ENCODE measurements around the gene PLEKHJ1. TPM values are rescaled to one million over a fixed set of nuclear protein-coding genes. Genes with fewer than 3 reads are reported as not detected.

Gene PLEKHJ1
- total and polyA plus RNA-seq, 2 of the 13 experiments (the other 11 are each of a cell fraction or from before 2014, with no cell fraction given) = 70.5 to 130 TPM

DNA sequence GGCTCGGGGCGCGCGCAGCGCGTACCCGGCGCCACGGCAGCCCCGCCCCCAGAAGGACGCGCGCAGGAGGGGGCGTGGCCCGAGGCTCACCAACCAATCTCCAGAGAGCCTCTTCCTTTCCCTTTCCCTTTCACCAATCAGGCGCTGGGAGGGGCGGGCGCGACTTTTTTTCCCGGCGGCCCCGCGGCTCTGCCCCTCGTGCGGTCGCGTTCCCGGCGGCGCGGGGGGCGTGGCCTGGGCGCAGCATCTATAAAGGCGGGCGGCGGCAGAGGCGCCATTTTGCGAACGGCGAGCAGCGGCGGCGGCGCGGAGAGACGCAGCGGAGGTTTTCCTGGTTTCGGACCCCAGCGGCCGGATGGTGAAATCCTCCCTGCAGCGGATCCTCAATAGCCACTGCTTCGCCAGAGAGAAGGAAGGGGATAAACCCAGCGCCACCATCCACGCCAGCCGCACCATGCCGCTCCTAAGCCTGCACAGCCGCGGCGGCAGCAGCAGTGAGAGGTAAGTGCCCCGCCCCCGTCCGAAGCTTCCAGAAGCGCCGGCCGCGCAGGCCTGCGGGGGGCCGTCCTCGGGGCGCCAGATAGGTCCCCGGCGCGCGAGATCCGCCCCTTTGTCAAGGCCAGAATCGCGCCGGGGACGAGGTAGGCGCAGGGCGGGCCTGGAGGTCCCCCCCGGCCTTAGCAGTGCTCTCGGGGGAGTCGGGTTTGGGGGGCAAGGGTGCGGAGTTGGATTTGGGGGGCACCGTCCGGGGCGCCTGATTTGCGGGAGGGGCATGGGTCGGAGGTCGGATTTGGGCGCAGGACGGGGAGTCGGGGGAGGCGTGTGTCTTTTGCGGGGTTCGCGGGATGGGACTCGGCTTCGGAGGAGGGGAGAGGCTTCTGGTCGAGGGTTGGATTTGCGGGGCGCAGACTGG, 33.4 kb upstream of the PLEKHJ1 start (continued):
- TF ChIP-seq, protein P1, sequence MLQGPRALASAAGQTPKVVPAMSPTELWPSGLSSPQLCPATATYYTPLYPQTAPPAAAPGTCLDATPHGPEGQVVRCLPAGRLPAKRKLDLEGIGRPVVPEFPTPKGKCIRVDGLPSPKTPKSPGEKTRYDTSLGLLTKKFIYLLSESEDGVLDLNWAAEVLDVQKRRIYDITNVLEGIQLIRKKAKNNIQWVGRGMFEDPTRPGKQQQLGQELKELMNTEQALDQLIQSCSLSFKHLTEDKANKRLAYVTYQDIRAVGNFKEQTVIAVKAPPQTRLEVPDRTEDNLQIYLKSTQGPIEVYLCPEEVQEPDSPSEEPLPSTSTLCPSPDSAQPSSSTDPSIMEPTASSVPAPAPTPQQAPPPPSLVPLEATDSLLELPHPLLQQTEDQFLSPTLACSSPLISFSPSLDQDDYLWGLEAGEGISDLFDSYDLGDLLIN (CRISPR knock-in tag; IDR thresholded peaks at IDR 0.05; ENCODE audit: borderline replicate concordance) = no peak
- peak; percentile 46; the same call in 1 of the 2 replicates for TF ChIP-seq HNF1B (CRISPR knock-in tag; IDR thresholded peaks at IDR 0.05)
- 0 out of 2 replicates have a peak, but pooled peaks have one; percentile 63 for TF ChIP-seq ZNF17 (CRISPR knock-in tag; IDR thresholded peaks at IDR 0.05)
- no peak for TF ChIP-seq HMG20A (CRISPR knock-in tag; IDR thresholded peaks at IDR 0.05; ENCODE audit: borderline replicate concordance)
- TF ChIP-seq ZNF788 (CRISPR knock-in tag; IDR thresholded peaks at IDR 0.05; ENCODE audit: borderline replicate concordance) = peak; percentile 79; the same call in 1 of the 2 replicates
- peak; percentile 73 for TF ChIP-seq MNT (IDR thresholded peaks at IDR 0.05)
- TF ChIP-seq, protein P2, sequence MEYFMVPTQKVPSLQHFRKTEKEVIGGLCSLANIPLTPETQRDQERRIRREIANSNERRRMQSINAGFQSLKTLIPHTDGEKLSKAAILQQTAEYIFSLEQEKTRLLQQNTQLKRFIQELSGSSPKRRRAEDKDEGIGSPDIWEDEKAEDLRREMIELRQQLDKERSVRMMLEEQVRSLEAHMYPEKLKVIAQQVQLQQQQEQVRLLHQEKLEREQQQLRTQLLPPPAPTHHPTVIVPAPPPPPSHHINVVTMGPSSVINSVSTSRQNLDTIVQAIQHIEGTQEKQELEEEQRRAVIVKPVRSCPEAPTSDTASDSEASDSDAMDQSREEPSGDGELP (IDR thresholded peaks at IDR 0.05; ENCODE audit: borderline replicate concordance, low read depth) = no peak
- peak; percentile 91; the same call in 1 of the 2 replicates for TF ChIP-seq ZNF709 (CRISPR knock-in tag; IDR thresholded peaks at IDR 0.05)
- TF ChIP-seq, protein P3, sequence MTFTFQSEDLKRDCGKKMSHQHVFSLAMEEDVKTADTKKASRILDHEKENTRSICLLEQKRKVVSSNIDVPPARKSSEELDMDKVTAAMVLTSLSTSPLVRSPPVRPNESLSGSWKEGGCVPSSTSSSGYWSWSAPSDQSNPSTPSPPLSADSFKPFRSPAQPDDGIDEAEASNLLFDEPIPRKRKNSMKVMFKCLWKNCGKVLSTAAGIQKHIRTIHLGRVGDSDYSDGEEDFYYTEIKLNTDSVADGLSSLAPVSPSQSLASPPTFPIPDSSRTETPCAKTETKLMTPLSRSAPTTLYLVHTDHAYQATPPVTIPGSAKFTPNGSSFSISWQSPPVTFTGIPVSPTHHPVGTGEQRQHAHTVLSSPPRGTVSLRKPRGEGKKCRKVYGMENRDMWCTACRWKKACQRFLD (CRISPR knock-in tag; IDR thresholded peaks at IDR 0.05; ENCODE audit: borderline replicate concordance) = 0 out of 2 replicates have a peak, but pooled peaks have one; percentile 37
- TF ChIP-seq ZC3H13 (CRISPR knock-in tag; IDR thresholded peaks at IDR 0.05) = no peak
- TF ChIP-seq, protein P4, sequence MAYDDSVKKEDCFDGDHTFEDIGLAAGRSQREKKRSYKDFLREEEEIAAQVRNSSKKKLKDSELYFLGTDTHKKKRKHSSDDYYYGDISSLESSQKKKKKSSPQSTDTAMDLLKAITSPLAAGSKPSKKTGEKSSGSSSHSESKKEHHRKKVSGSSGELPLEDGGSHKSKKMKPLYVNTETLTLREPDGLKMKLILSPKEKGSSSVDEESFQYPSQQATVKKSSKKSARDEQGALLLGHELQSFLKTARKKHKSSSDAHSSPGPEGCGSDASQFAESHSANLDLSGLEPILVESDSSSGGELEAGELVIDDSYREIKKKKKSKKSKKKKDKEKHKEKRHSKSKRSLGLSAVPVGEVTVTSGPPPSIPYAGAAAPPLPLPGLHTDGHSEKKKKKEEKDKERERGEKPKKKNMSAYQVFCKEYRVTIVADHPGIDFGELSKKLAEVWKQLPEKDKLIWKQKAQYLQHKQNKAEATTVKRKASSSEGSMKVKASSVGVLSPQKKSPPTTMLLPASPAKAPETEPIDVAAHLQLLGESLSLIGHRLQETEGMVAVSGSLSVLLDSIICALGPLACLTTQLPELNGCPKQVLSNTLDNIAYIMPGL (CRISPR knock-in tag; IDR thresholded peaks at IDR 0.05; ENCODE audit: borderline replicate concordance in 1 of 2, low read depth in 1 of 2) = peak; percentile 53 to 63; a peak in 2 of 4 replicates
- TF ChIP-seq SALL2 (CRISPR knock-in tag; IDR thresholded peaks at IDR 0.05) = peak; percentile 90
- peak; percentile 45; the same call in 1 of the 2 replicates for TF ChIP-seq CHD2 (IDR thresholded peaks at IDR 0.05; ENCODE audit: low read depth, low read length)
- no peak for TF ChIP-seq ZNF549 (CRISPR knock-in tag; IDR thresholded peaks at IDR 0.05)
- no peak for TF ChIP-seq ZSCAN22 (CRISPR knock-in tag; IDR thresholded peaks at IDR 0.05)
- no peak for TF ChIP-seq GLI4 (CRISPR knock-in tag; IDR thresholded peaks at IDR 0.05; ENCODE audit: borderline replicate concordance)
- TF ChIP-seq ZNF160 (CRISPR knock-in tag; IDR thresholded peaks at IDR 0.05) = no peak
- no peak for TF ChIP-seq GABPA (IDR thresholded peaks at IDR 0.05; ENCODE audit: low read depth, low read length)
- no peak for TF ChIP-seq GABPA (CRISPR knock-in tag; IDR thresholded peaks at IDR 0.05; ENCODE audit: low read depth)
